Right kidney (tissue), 1 donor: Measurements from ENCODE around the gene NTN1.
"Not testable (repeated sequence)": the region's sequence is repeated elsewhere in the genome, so short reads cannot be mapped to it uniquely, and the experiment has no call there.

Source experiments
- DNase-seq: peaks from one replicate; pipeline ENCODE4 v3.0.0-alpha.2; 2016

Gene NTN1

GRCh38 chr17:9087921-9088320, 66.6 kb downstream of the NTN1 start:
- DNase-seq, result no peak

- no peak for DNase-seq
Measured at GRCh38 chr17:9090641-9091096, 69.4 kb downstream of the NTN1 start.

GRCh38 chr17:9094193-9094592, 72.9 kb downstream of the NTN1 start:
- no peak for DNase-seq

DNA sequence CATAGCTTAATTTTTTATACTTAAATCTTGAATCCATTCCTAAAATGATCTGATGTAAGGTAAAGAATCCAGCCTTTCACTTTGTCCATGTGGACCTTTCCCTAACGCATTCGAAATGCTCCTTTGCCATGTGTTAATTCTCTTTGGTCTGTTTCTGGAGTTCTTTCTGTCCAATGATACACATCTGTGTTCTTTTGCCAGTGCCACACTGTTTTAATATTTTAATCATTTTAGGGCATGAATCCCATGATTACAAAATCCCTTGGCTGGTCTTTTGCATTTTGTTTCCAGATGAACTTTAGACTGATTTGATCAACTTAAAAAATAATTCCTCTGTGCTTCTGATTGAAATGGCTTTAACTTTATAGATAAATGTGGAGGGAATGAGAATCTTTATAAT, 74.1 kb downstream of the NTN1 start:
- no peak for DNase-seq

DNA sequence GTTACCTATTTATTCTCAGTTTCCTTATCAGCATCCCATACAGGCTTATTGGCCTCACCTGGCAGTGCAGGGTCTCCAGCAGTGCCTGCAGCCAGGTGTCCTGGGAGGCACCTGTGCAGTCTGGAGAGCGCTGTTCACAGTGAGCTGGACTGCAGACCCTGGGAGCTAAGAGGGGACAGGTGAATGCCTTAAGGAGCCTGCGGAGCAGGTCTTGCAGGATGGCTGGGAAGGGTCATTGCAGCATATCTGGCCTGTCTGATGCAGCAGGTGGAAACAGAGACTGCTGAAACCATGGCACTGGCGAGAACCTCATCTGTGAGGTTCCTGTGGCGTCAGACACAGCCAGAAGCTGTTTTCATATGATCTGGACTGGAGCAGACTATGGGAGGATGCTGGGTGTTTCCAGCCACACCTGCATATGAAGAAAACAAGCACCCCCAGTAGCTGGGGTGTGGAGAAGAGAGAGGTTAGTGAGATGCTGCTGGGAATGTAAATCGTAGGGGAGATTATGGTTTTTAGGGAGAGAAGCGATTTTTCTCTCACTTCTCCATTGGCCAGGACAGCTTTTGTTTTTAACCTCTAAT, 77.0 kb downstream of the NTN1 start:
- no peak for DNase-seq

- no peak for DNase-seq
Measured at GRCh38 chr17:9101356-9101755, 80.0 kb downstream of the NTN1 start.

DNA sequence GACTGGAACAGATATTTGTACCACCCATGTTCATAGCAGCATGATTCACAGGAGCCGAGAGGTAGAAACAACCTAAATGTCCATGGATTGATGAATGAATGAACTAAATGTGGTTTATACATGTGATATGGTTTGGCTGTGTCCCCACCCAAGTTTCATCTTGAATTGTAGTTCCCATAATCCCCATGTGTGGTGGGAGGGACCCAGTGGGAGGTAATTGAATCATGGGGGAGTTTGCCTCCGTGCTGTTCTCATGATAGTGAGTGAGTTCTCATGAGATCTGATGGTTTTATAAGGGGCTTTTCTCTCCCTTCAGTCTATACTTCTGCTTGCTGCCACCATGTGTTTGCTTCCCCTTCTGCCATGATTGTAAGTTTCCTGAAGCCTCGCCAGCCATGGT, 81.9 kb downstream of the NTN1 start:
- not testable (repeated sequence) for DNase-seq

GRCh38 chr17:9104370-9105041, 83.2 kb downstream of the NTN1 start:
- DNase-seq, result no peak

DNA sequence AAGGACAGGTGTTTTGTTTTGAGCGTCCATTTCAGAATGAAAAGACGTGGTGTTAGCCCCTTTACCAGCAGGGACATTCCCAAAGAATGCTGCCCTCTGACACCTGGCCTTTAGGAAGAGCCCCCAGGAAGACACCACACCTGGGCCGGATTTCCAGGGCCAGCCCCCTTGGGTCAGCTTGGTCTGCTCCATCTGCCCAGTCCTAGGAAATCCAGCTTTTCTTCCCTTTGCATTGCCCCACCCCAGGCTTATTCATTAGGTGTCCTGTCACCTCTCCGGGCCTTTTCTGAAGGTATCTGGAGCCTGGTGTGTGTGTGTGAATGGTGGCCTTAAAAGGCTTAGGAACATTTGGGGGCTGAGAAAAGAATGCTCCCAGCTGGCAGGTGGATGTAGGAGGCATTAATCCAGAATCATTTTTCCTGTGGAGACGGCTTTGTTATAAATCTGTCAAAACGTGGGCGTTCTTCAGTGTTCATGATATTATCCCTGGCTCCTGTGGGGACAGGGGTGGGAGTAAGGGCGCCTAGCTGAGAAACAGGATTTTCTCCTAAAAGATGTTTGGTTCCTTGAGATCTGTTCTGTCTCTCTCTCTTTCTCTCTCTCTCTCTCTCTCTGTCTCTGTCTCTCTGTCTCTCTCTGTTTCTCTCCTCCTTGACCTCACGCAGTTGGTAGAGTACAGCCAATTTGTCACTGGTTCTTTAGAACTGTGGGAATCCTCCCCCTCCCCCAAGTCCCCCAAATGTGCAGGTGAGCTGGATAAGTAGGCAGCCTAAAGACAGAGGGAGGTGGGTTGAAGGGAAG, 84.0 kb downstream of the NTN1 start:
- DNase-seq, result no peak

- not testable (repeated sequence) for DNase-seq
Measured at GRCh38 chr17:9106278-9106677, 85.0 kb downstream of the NTN1 start.

GRCh38 chr17:9107527-9107926, 86.2 kb downstream of the NTN1 start:
- no peak for DNase-seq

DNA sequence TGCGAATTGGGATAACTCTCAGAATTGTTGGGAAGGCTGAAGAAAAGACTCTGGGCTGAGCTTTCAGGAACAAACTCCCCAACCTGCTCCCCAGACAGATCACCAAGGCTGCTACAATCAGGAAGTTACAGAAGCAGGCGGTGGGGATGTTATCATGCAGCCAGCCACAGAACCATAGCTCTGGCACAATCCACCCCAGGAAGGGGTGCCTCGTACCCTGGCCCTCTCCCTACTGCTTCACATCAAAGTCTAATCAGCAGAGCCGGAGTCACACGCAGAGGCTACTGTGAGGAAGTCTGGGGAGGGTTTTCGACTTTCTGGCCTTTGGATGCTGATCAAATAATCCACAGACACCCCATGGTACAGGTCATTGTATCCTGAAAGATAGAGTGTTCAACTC, 86.8 kb downstream of the NTN1 start:
- DNase-seq, result no peak

GRCh38 chr17:9109933-9110332, 88.6 kb downstream of the NTN1 start:
- no peak for DNase-seq

- no peak for DNase-seq
Measured at GRCh38 chr17:9110501-9110900, 89.2 kb downstream of the NTN1 start.

- DNase-seq, result peak; percentile 72
Measured at GRCh38 chr17:9115214-9116191, 94.2 kb downstream of the NTN1 start.

- DNase-seq, result no peak
Measured at GRCh38 chr17:9116311-9116835, 95.1 kb downstream of the NTN1 start.

DNA sequence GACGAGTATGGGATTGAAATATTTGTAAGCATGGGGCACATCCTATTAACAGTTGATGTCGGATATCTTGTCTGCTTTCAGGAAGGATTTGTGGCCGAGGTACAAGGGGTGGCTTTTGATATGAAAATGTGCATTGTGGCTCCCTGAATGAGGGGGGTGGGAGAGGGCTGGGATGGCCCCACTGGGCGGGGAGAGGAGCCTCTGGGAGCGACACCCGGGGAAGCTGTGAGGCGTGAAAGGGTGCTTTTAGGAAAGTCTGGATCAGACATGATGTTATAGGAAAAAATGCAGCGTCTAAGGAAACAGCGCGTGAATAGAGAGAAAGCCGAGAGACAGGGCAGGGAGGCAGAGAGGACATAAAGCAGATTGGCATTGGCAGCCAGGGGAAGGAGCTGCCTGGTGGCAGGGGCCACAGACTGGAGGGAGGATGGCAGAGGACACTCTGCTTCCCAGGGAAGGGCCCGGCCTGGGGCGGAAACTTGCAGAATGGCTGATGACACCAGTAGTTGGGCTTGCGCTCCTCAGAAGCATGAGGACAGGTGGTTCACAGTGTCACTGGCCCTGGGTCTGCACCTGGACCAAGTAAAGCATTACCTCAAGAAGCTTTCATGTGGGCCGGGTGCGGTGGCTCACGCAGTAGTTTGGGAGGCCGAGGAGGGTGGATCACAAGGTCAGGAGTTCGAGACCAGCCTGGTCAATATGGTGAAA, 95.7 kb downstream of the NTN1 start:
- no peak for DNase-seq

DNA sequence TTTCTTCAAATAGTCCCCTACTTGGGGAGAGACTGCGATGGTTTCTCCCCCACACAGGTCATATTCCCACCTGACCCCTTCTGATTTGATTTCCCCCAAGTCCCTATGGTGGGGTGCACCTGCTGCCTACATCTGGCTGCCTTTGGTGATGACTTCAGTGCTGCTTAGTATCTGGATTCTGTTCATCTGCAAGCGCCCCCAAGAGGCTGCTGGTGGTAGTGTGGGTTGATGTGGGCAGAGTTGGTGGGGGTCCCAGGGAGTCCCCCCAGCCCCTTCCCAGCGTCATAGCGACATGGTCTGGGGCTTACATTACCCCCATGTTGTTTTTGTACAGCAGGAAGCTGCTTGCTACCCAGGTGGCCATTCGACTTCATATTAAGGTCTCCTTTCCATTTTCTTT, 99.2 kb downstream of the NTN1 start:
- no peak for DNase-seq

GRCh38 chr17:9121186-9121820, 100.0 kb downstream of the NTN1 start:
- DNase-seq, result peak; percentile 20

GRCh38 chr17:9123594-9124553, 102.6 kb downstream of the NTN1 start:
- DNase-seq, result no peak
